ENCODE data around the gene IFRD2. TPM values are rescaled to one million over a fixed set of nuclear protein-coding genes. Genes with fewer than 3 reads are reported as not detected.

Gene IFRD2
- total RNA-seq, 4 donors from 2014 or later, result 63.9 to 96.5 (median 88.4) TPM

GRCh38 chr3:50269977-50270413, 22.2 kb downstream of the IFRD2 start:
- Histone ChIP-seq H3K36me3 (no peaks in the 10 kb centered on the region), H3K4me1 (peaks cover 56 to 76% of the 10 kb centered on the region in 2 donors), H3K27me3 (no peaks in the 10 kb centered on the region), H3K9me3 (no peaks in the 10 kb centered on the region), H3K4me3 (replicated peaks in 1 of 3) (no peak overlapping the region), H3K27ac (peak overlapping the region in 1 of 3 donors; percentile 92)
- TF ChIP-seq, protein P1, sequence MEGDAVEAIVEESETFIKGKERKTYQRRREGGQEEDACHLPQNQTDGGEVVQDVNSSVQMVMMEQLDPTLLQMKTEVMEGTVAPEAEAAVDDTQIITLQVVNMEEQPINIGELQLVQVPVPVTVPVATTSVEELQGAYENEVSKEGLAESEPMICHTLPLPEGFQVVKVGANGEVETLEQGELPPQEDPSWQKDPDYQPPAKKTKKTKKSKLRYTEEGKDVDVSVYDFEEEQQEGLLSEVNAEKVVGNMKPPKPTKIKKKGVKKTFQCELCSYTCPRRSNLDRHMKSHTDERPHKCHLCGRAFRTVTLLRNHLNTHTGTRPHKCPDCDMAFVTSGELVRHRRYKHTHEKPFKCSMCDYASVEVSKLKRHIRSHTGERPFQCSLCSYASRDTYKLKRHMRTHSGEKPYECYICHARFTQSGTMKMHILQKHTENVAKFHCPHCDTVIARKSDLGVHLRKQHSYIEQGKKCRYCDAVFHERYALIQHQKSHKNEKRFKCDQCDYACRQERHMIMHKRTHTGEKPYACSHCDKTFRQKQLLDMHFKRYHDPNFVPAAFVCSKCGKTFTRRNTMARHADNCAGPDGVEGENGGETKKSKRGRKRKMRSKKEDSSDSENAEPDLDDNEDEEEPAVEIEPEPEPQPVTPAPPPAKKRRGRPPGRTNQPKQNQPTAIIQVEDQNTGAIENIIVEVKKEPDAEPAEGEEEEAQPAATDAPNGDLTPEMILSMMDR (IDR thresholded peaks at IDR 0.05), result no peak
- TF ChIP-seq POLR2A (IDR thresholded peaks at IDR 0.05), result no peak
- intact Hi-C loops (cut with DNase I), result no loop called here
- WGBS, 2 donors, result 97% methylated on average over 8 of the region's 8 CpGs; no CpG with 5 or more reads in 1 of the 2 donors
- no peak for DNase-seq

- DNase-seq, result no peak
- H3K27me3 ChIP-seq, result no peaks in the 10 kb centered on the region
- peaks cover 62 to 80% of the 10 kb centered on the region in 2 donors for H3K4me1 ChIP-seq
- H3K36me3 ChIP-seq, result no peaks in the 10 kb centered on the region
- WGBS, 2 donors, result 71 to 75% methylated on average over 4 of the region's 4 CpGs
- H3K27ac ChIP-seq, result peak overlapping the region; percentile 45 to 92 (median 73)
- intact Hi-C loops (cut with DNase I), result no loop called here
- H3K4me3 ChIP-seq (replicated peaks in 1 of 3), result peak overlapping the region in 1 of 3 donors; percentile 18
- TF ChIP-seq, protein P1 (IDR thresholded peaks at IDR 0.05), result no peak
- TF ChIP-seq POLR2A (IDR thresholded peaks at IDR 0.05), result no peak
- H3K9me3 ChIP-seq, result no peaks in the 10 kb centered on the region
These were observed 22.8 kb downstream of the IFRD2 start for GRCh38 chr3:50269460-50269859.

DNA sequence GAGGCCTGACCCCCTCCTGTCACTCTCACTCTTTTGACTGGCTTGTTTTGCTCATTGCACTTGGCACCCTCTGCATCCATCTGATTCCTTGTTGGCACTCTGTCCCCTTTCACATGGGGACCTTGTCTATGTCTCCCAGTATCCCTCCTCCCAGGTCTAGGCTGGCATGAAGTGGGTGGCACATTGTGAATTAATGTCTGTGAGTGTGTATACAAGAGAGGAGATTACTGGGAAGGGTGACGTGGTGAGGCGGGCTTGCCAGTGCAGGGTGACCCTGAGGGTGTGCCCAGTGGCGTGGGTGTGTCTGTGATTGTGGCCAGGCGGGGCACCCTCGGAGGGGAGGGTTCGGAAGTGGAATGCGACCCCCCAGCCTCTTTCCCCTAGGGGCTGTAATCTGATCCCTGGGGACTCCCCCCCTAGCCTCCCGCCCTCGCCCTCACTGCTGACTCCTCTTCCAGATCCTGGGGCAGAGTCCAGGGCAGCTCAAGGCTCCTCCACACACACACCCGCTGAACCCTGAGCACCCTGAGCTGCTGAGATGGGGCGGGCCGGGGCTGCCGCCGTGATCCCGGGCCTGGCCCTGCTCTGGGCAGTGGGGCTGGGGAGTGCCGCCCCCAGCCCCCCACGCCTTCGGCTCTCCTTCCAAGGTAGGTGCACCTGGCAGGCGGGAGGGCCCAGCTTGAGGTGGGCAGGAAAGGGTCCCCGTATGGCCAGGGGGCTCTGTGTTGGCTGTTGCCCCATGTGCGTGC, 23.4 kb downstream of the IFRD2 start, which contains the start of gene SEMA3B:
SEMA3B (plus strand) TSS at position 445 of the 749 bp plus-strand sequence; CDS start at position 539, 94 bp downstream.
- H3K27ac ChIP-seq, result peak within 1 kb of the TSS; percentile 45 to 92 (median 87)
- TF ChIP-seq, protein P1 (IDR thresholded peaks at IDR 0.05), result no peak
- TF ChIP-seq POLR2A (IDR thresholded peaks at IDR 0.05), result peak; percentile 38 to 57
- 19 to 38% methylated on average over 6 to 9 of the region's 21 CpGs for WGBS, 2 donors
- H3K4me1 ChIP-seq, result peaks cover 68 to 80% of the 10 kb centered on the region in 2 donors
- peak within 1 kb of the TSS in 1 of 3 donors; percentile 18 for H3K4me3 ChIP-seq (replicated peaks in 1 of 3)
- H3K36me3 ChIP-seq, result no peaks in the 10 kb centered on the region
- H3K27me3 ChIP-seq, result no peaks in the 10 kb centered on the region
- DNase-seq, result peak; percentile 82 to 92
- H3K9me3 ChIP-seq, result no peaks in the 10 kb centered on the region
- intact Hi-C loops (cut with DNase I), result no loop called here

- 59 to 68% methylated on average over 3 of the region's 3 CpGs for WGBS, 2 donors
- intact Hi-C loops (cut with DNase I), result no loop called here
- H3K27me3 ChIP-seq, result no peaks in the 10 kb centered on the region
These were observed 24.0 kb downstream of the IFRD2 start for GRCh38 chr3:50268276-50268675.

More at GRCh38 chr3:50268276-50268675, 24.0 kb downstream of the IFRD2 start:
- Histone ChIP-seq H3K27ac (peak overlapping the region in 2 of 3 donors; percentile 87 to 92), H3K9me3 (no peaks in the 10 kb centered on the region), H3K4me3 (replicated peaks in 1 of 3) (no peak overlapping the region), H3K4me1 (peaks cover 64 to 79% of the 10 kb centered on the region in 2 donors), H3K36me3 (no peaks in the 10 kb centered on the region)
- DNase-seq, result no peak
- no peak for TF ChIP-seq POLR2A (IDR thresholded peaks at IDR 0.05)
- TF ChIP-seq, protein P1 (IDR thresholded peaks at IDR 0.05), result no peak
